HCT116 (cell line): ENCODE measurements around the gene CDH4.

Experiments
- CTCF ChIP-seq, 3 experiments: fragments of 200-600 bp in 1 of 3; sonication (generic) in 1 of 3; IDR thresholded peaks in 2 of 3; conservative IDR thresholded peaks in 1 of 3; 2 replicates each; pipeline ENCODE4 v1.5.1; 2012 to 2017; ENCODE audit warnings: low read depth in 2 of 3, low read length in 2 of 3, antibody characterized with exemption in 1 of 3, borderline replicate concordance in 1 of 3, control low read depth in 1 of 3, mild to moderate bottlenecking in 1 of 3, mixed read lengths in 1 of 3, mixed run types in 1 of 3, moderate library complexity in 1 of 3; ENCODE audit not compliant: insufficient read depth in 1 of 3
- EZH2 ChIP-seq: fragments of 200-600 bp; sonication (generic); IDR thresholded peaks from 2 replicates; pipeline ENCODE4 v1.6.1; 2017; ENCODE audit warnings: antibody characterized with exemption, mixed run types
- JUND ChIP-seq: IDR thresholded peaks from 2 replicates; pipeline ENCODE4 v1.6.1; 2012
- POLR2A ChIP-seq: IDR thresholded peaks from 2 replicates; pipeline ENCODE4 v1.7.0; 2011; ENCODE audit warnings: borderline replicate concordance; ENCODE audit not compliant: insufficient read depth, insufficient read length; ENCODE audit errors: extremely low read depth
- POLR2AphosphoS5 ChIP-seq: IDR thresholded peaks from 2 replicates; pipeline ENCODE4 v1.6.1; 2011; ENCODE audit warnings: mild to moderate bottlenecking, low read depth, low read length, moderate library complexity
- RAD21 ChIP-seq: IDR thresholded peaks from 2 replicates; pipeline ENCODE4 v1.6.1; 2012; ENCODE audit warnings: low read depth, mild to moderate bottlenecking

GRCh38 chr20:61830991-61831390 lies 578.9 kb downstream of the CDH4 start:
- no peak for TF ChIP-seq CTCF (IDR thresholded peaks at IDR 0.05 in 2 of 3, conservative IDR thresholded peaks at IDR 0.05 in 1 of 3; ENCODE audit: borderline replicate concordance in 1 of 3, insufficient read depth in 1 of 3, low read depth in 2 of 3, low read length in 2 of 3)
- no peak for TF ChIP-seq EZH2
- no peak for TF ChIP-seq POLR2A
- no peak for TF ChIP-seq RAD21
- TF ChIP-seq JUND = no peak
- no peak for TF ChIP-seq POLR2AphosphoS5
